ENCODE measurements around the gene REV3L. TPM values are rescaled to one million over a fixed set of nuclear protein-coding genes. Genes with fewer than 3 reads are reported as not detected.

The REV3L gene
- total and polyA plus RNA-seq, 9 of the 15 experiments (the other 6 are each of a cell fraction or from before 2014, with no cell fraction given), result 5.5 to 24.4 (median 14.4) TPM

DNA sequence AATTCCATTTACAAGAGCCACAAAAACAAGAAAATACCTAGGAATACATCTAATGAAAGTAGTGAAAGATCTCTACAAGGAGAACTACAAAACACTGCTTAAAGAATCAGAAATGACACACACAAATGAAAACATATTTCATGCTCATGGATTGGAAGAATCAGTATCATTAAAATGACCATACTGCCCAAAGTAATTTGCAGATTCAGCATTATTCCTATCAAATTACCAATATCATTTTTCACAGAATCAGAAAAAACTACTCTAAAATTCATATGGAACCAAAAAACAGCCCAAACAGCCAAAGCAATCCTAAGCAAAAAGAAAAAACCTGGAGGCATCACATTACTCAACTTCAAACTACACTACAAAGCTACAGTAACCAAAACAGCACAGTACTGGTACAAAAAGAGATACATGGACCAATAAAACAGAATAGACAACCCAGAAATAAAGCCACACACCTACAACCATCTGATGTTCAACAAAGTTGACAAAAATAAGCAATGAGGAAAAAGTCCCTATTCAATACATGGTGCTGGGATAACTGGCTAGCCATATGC lies 24.3 kb downstream of the REV3L start (continued):
- TF ChIP-seq TCF7L2 (IDR thresholded peaks at IDR 0.05; ENCODE audit: low read depth, low read length) (no peak), ILK (tag; IDR thresholded peaks at IDR 0.05; ENCODE audit: borderline replicate concordance, low read depth) (no peak), ZBTB1 (CRISPR knock-in tag; IDR thresholded peaks at IDR 0.05; ENCODE audit: borderline replicate concordance, low read depth) (no peak), C11orf30 (IDR thresholded peaks at IDR 0.05; ENCODE audit: low read depth) (peak; percentile 91), PKNOX1 (IDR thresholded peaks at IDR 0.05) (no peak), MEIS2 (IDR thresholded peaks at IDR 0.05; ENCODE audit: partially characterized antibody) (no peak), CC2D1A (IDR thresholded peaks at IDR 0.05) (no peak), CUX1 (CRISPR knock-in tag; IDR thresholded peaks at IDR 0.05) (no peak), RBM15 (IDR thresholded peaks at IDR 0.05; ENCODE audit: insufficient read depth, low read length) (no peak), ZNF408 (CRISPR knock-in tag; IDR thresholded peaks at IDR 0.05; ENCODE audit: low read depth) (no peak), GTF2F1 (IDR thresholded peaks at IDR 0.05; ENCODE audit: low read depth, low read length) (no peak), BCOR (IDR thresholded peaks at IDR 0.05) (peak; percentile 39; the same call in 1 of the 2 replicates), ZNF175 (CRISPR knock-in tag; IDR thresholded peaks at IDR 0.05; ENCODE audit: low read depth) (no peak), CHD1 (IDR thresholded peaks at IDR 0.05; ENCODE audit: low read length) (no peak)
